HG02763 (cell line): ENCODE results near the gene DYNLRB1.
"Not testable (repeated sequence)": the region's sequence is repeated elsewhere in the genome, so short reads cannot be mapped to it uniquely, and the experiment has no call there.

Experiments
- ATAC-seq: cut with Tn5 transposase; IDR thresholded peaks from one replicate; pipeline ENCODE4 v1.9.1; 2021; ENCODE audit warnings: mild to moderate bottlenecking, moderate library complexity; ENCODE audit not compliant: unreplicated experiment

DYNLRB1 gene

DNA sequence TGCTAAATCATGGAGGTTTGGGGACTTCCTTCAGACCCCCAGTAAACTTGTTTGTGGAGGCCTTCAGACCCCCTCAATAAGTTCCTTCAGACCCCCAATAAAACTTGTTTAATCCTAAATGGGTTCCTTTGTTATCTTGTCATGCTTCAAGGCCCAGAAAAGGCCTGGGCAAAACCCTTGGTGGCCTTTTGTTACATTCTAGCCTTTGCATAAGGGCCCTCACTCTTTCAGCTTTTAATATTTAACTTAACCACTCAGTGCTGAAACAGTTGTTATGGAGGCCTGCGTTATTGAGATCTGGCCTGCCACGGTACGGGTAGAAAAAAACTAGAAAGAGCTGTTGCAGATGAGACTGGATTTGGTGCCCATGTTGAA is 4.3 kb upstream of the DYNLRB1 start:
- ATAC-seq: no peak

DNA sequence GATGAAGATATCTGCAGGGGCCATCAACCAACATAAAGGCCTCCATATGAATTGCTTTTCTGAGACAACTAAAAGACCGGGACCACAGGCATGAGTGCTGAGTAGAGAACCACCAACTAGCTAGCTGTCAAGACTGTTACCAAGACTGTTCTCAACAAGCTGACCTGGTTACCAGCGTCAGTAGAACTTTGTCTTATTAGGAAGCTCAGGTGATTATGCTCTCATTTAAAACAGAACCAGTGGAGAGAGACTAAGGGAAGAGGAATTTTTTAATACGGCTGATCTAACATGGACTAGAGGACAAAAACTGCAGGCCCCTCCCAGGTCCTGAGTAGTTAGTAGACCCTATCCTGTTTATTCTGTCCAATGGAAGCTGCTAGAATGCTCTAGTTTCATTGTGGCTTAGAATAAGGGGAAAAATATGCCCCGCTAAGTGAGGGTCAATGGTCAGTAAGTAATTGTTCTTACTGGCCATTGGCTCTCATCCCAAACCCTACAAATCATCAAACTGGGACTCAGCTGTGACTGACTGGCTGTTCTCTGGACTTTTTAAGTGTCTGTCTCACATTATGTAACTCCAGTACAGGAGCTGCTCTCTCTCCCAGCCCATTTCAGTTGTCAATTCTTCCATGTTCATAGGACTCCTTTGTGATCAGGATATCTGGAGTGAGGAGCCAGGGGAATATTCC is 3.8 kb upstream of the DYNLRB1 start:
- ATAC-seq: no peak

DNA sequence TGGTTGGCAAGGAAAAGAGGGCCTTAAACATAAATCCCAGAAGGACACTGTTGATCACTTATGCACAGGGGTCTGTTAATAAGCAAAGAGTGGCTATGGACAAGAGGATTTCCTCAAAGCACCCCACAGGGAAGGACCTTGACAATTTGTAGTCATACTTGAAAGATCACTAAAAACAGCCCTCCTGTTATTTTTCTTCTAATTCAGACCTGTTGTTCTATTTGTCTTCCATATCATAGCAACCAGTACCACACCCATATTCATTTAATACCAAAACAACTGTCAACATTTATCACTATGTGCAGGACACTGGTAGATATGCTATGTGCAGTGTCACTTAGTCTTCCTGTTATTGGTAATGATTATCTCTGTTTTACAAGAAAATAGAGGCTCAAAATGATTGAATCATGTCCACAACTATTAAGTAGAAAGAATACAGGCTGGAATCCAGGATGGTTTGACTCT is 3.2 kb upstream of the DYNLRB1 start:
- no peak for ATAC-seq

GRCh38 chr20:34514034-34514433 is 2.2 kb upstream of the DYNLRB1 start:
- ATAC-seq: not testable (repeated sequence)

GRCh38 chr20:34514897-34515483 is 1.2 kb upstream of the DYNLRB1 start:
- no peak for ATAC-seq

DNA sequence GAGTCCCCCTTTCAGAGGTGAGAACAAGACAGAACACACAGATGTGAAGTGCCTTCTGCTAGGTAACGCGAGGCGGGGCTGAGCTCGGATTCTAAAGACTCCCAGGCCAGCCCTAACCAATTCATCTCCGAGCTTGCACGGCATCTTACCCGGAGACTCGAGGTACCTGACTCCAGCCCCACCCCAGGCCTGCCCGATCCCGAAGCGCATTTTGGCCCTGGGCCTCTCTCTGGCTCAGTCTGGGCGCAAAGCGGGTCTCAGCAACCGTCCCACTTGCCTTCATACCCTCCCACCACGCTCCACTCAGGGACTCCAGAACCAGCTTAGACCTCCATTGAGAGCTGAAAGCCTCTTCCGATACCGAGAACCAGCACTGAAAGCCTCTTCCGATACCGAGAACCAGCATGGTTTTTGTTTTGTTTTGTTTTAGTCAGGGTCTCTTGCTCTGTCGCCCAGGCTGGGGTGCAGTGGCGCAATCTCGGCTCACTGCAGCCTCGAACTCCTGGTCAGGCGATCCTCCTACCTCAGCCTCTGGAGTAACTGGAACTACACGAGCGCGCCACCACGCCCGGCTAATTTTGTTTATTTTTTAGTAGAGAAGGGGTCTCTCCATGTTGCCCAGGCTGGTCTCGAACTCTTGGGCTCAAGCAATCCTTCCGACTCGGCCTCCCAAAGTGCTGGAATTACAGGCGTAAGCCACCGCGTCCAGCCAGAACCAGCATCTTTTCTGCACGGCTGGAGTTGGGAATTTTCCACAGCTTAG is 557 bp upstream of the DYNLRB1 start:
- ATAC-seq: peak; percentile 44

GRCh38 chr20:34517114-34517505 is 888 bp downstream of the DYNLRB1 start:
- no peak for ATAC-seq

DNA sequence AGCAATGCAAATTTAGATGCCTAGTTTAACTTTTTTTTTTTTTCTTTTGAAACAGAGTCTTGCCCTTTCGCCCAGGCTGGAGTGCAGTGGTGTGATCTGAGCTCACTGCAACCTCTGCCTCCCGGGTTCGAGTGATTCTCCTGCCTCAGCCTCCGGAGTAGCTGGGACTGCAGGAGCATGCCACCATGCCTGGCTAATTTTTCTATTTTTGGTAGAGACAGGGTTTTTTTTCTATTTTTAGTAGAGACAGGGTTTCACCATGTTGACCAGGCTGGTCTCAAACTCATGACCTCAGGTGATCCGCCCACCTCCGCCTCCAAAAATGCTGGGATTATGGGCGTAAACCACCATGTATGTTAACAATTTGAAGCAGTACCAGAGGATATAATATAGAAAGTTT is 2.6 kb downstream of the DYNLRB1 start:
- ATAC-seq: not testable (repeated sequence)

DNA sequence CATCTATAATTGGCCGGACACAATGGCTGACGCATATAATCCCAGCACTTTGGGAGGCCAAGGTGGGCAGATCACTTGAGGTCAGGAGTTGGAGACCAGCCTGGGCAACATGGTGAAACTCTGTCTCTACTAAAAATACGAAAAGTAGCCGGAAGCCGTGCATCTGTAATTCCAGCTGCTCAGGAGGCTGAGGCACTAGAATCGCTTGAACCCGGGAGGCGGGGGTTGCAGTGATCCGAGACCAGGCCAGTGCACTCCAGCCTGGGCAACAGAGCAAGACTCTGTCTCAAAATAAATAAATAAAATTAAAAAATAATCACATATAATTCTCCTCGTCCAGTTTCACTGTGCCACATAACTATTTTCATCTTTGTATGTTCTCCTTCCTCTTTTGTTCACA is 3.6 kb downstream of the DYNLRB1 start:
- not testable (repeated sequence) for ATAC-seq

- ATAC-seq: no peak
Observed at GRCh38 chr20:34522969-34523871, 7.0 kb downstream of the DYNLRB1 start.

DNA sequence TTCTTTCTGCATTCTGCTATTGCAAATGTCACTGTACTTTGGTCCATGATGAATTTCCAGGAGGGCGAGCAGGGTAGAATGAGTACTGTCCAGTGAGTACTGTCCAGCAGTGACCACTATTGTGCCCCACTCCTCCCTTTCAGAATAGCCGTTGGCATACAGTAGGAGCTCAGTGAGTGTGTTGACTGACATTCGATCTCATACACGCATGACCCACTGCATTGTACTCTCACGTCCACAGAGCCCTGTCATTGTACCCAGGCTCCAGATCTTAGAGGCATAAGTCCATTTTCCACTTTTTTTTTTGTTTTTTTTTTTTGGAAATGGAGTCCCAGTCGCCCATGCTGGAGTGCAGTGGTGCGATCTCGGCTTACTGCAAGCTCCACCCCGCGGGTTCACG is 8.2 kb downstream of the DYNLRB1 start:
- no peak for ATAC-seq

DNA sequence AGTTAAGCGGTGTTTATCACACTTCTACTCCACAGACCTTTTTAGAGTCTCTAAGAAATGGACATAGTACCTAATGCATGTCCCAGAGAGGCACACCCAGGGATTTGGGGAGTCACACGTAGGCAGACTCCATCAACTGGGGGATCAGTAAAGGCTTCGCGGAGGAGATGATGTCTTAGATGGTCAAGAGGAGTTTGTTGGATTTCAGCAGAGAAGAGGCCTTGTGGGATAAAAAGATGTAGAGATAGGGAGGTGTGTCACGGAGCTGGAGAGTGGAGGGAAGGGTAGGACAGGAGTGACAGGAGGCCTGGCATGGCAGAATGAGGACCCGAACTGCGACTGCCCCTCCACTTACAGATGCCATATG is 9.1 kb downstream of the DYNLRB1 start:
- ATAC-seq: no peak

GRCh38 chr20:34525709-34526416 is 9.6 kb downstream of the DYNLRB1 start:
- ATAC-seq: no peak

DNA sequence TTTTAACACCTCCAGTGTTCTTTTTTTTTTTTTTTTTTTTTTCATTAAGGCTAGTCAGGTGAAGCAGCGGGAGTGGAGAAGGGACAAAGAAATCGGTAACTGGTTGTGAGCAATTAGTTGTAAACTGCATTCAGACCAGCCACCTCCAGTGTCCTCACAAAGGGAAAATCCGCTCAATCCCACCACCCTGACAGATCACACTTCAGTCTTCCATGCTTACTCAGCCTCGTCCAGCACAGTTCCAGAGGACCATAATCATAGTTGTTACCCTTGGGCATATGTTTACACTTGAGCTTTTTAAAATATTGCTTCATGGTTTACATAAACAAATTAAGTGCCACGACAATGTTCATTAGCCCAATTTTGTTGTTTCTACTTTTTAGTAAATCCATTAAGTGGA is 10.2 kb downstream of the DYNLRB1 start:
- no peak for ATAC-seq

DNA sequence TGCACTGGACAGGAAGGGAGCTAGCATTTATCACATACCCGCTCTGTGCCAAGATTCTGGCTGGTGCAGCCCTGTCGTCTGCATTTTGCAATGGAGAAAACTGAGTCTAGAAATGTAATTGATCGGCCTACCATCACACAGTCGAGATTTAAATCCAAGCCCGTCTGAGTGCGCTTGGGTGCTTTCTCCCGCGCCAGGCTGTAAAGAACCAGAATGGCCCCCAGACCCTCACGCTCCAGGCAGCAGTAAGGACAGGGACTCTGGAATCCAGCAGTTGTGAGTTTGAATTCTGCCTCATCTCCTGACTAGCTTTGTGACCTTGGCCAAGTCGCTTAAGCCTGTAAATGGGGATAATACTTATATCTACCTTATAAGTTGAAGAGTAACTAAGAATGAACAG is 10.8 kb downstream of the DYNLRB1 start:
- no peak for ATAC-seq

DNA sequence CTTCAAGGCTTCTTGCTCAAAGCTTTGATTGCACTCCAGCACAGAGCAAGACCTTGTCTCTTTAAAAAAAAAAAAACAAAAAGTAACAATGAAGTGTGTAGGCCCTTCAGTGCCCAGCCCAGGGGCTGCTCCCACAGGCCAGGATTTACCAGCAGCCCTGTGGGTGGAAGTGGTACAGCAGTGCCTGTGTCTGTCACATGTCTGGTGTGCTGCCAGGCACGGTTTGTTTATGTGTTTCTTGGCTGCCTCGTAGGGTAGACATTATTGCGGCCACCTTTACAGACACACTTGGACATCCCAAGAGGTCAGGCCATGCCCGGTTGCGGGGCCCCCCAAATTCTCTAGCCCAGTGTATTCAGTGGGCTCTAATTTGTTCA is 12.7 kb downstream of the DYNLRB1 start:
- no peak for ATAC-seq

DNA sequence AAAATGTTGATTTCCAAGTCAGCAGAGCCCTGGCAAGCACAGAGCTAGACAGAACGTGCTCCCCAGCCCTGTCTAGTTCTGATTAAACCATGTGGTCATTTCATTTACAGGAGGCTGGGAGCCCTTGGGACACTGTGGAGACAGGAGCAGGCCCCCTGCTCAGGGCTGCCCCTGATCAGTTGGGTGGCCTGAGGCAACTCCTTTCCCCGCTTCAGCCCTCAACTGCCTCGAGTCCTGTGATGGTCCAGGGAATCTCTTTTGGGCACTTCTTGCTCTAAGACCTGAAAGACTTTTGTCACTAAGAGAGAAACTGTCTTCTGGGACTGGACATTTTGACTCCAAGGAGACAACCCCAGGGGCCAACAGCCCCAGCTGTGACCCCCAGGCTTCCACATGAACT is 13.5 kb downstream of the DYNLRB1 start:
- no peak for ATAC-seq

- ATAC-seq: no peak
Observed at GRCh38 chr20:34530342-34530741, 14.1 kb downstream of the DYNLRB1 start.

DNA sequence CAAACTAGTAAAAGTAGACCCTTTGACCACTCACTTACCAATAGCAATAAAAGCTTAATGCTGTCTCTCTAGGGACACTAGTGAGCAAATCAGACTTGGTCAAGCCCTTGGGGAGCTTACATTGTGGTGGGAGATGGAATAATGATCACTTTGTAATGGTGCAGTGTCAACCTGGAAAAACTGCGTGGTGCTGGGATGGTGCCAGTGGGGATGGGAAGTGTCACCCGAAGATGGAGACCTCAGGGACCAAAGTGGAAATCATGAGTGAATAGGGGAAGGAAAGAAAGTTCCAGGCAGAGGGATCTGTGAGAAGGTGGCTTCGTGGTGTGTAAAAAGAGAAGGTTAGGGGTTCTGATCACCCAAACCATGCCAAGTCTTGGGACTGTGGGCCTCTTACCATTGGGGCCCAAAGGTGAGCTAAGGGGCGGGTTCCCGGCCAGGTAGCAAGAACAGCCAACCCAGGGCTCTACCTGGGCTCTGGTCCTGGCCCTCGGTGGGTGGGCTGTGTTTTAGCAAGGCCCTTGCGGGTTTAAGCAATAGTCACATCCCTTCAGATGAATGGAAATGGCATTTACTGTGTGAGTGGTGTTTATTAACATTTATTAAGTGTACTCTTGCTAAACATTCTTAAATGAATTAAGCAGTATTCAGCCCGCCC is 15.5 kb downstream of the DYNLRB1 start:
- no peak for ATAC-seq

- no peak for ATAC-seq
Observed at GRCh38 chr20:34532320-34532719, 16.1 kb downstream of the DYNLRB1 start.
